ENCODE results near the gene ZDHHC12. TPM values are rescaled to one million over a fixed set of nuclear protein-coding genes. Genes with fewer than 3 reads are reported as not detected.

ZDHHC12 gene
- total RNA-seq, 1 experiment from 2014 or later: 57.6 TPM

GRCh38 chr9:128703616-128704355 is 20.1 kb downstream of the ZDHHC12 start (continued):
- no peak for TF ChIP-seq CTCF (IDR thresholded peaks at IDR 0.05 in 2 of 3, conservative IDR thresholded peaks at IDR 0.05 in 1 of 3; ENCODE audit: borderline replicate concordance in 1 of 3, insufficient read depth in 1 of 3, low read depth in 2 of 3, low read length in 2 of 3)

- Histone ChIP-seq H3K9ac (ENCODE audit: low read length) (peak overlapping the region; percentile 95), H3K36me3 (ENCODE audit: control insufficient read depth in 1 of 2, insufficient read depth in 2 of 2, low read length in 2 of 2) (peaks cover 4 to 16% of the 10 kb centered on the region in 2 experiments; a peak in 2 of 4 replicates), H3K27me3 (ENCODE audit: insufficient read depth, low read length) (no peaks in the 10 kb centered on the region), H4K20me1 (ENCODE audit: insufficient read depth) (no peaks in the 10 kb centered on the region), H3K9me3 (ENCODE audit: control insufficient read depth in 1 of 2, insufficient read depth in 1 of 2, low read depth in 1 of 2, low read length in 2 of 2) (no peaks in the 10 kb centered on the region), H3K4me2 (ENCODE audit: low read length) (peak overlapping the region; percentile 90), H3K27ac (ENCODE audit: low read depth, low read length) (peak overlapping the region; percentile 87), H3K9me2 (ENCODE audit: insufficient read depth) (no peaks in the 10 kb centered on the region), H3K79me2 (ENCODE audit: insufficient read depth, low read length) (peaks cover 27% of the 10 kb centered on the region), H3K4me3 (replicated peaks in 1 of 2; ENCODE audit: low read depth in 1 of 2, low read length in 2 of 2) (peak overlapping the region; percentile 83 to 93), H3K4me1 (ENCODE audit: control insufficient read depth in 1 of 2, insufficient read depth in 2 of 2, low read length in 2 of 2) (peaks cover 15 to 33% of the 10 kb centered on the region in 2 experiments), H2AFZ (ENCODE audit: low read depth, low read length, poor library complexity, severe bottlenecking) (no peak overlapping the region)
- BruUV-seq (replicated peaks): no TSS peak
- intact Hi-C loops (cut with micrococcal nuclease): loop anchor here (2.0 kb wide), 1 partner anchor 68 kb away; no protein-coding TSS in a partner anchor
- ATAC-seq (peak; percentile 41), DNase-seq (ENCODE audit: low read depth, low spot score) (no peak)
- ChIA-PET CTCF (no interaction called here), POLR2A (no interaction called here), RAD21 (ENCODE audit: low non-redundant PET in 1 of 2, low total read pairs in 2 of 2, uncharacterized antibody in 2 of 2, unreplicated experiment in 2 of 2) (no interaction called here)
- TF ChIP-seq ELF1 (IDR thresholded peaks at IDR 0.05; ENCODE audit: borderline replicate concordance, low read depth): no peak
- TF ChIP-seq REST (IDR thresholded peaks at IDR 0.05; ENCODE audit: low read depth): no peak
- TF ChIP-seq CEBPB (IDR thresholded peaks at IDR 0.05; ENCODE audit: low read depth): no peak
- no peak for TF ChIP-seq SP1 (IDR thresholded peaks at IDR 0.05; ENCODE audit: low read depth)
- no peak for TF ChIP-seq ATF3 (IDR thresholded peaks at IDR 0.05)
- TF ChIP-seq SIN3A (IDR thresholded peaks at IDR 0.05; ENCODE audit: low read depth): no peak
- TF ChIP-seq RAD21 (IDR thresholded peaks at IDR 0.05; ENCODE audit: low read depth): no peak
- TF ChIP-seq ZBTB33 (IDR thresholded peaks at IDR 0.05; ENCODE audit: extremely low read depth, insufficient replicate concordance, low read length): no peak
- no peak for TF ChIP-seq CTCF (IDR thresholded peaks at IDR 0.05 in 2 of 3, conservative IDR thresholded peaks at IDR 0.05 in 1 of 3; ENCODE audit: borderline replicate concordance in 1 of 3, insufficient read depth in 1 of 3, low read depth in 2 of 3, low read length in 2 of 3)
- TF ChIP-seq YY1 (IDR thresholded peaks at IDR 0.05; ENCODE audit: extremely low read depth, insufficient replicate concordance, low read depth, low read length): peak; percentile 3
These were observed 20.8 kb downstream of the ZDHHC12 start for GRCh38 chr9:128702949-128703615.

All from HCT116 (cell line).